Measurements from ENCODE around the gene ATF7.

The ATF7 gene

DNA sequence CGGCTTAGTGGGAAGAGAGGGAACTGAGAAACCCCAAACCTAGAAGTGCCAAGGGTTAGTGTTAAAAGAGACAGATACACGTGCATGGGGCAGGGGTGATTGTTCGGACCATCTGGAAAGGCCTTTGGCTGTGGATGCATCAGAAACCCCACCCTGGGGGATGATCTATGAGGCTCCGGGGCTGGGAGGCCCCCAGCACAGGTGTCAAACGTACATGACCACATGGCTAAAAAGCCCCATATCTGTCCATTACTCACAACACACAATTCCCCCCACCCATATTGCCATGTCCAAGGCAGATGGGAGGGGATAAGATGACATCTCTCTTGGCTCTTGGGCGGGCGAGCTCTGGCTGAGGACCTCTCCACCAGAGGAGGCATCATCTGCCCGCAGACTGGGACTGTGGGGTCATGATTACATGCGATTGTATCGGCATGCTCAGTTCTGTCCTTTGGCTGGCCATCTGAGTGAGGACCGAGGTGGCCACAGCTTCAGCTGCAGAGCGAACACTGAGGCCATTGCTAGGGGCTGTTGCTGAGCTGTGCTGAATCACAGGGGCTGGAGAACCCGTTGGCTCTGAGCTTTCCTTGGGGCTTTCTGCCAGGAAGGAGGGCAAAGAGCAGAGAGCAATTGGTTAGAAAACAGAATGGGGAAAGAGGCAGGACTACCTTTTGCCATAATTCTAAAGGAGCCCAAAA, 109.3 kb downstream of the ATF7 start:
- TF ChIP-seq, protein P1, sequence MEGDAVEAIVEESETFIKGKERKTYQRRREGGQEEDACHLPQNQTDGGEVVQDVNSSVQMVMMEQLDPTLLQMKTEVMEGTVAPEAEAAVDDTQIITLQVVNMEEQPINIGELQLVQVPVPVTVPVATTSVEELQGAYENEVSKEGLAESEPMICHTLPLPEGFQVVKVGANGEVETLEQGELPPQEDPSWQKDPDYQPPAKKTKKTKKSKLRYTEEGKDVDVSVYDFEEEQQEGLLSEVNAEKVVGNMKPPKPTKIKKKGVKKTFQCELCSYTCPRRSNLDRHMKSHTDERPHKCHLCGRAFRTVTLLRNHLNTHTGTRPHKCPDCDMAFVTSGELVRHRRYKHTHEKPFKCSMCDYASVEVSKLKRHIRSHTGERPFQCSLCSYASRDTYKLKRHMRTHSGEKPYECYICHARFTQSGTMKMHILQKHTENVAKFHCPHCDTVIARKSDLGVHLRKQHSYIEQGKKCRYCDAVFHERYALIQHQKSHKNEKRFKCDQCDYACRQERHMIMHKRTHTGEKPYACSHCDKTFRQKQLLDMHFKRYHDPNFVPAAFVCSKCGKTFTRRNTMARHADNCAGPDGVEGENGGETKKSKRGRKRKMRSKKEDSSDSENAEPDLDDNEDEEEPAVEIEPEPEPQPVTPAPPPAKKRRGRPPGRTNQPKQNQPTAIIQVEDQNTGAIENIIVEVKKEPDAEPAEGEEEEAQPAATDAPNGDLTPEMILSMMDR (IDR thresholded peaks at IDR 0.05; ENCODE audit: insufficient read depth, low read length, missing control alignments) = no peak
- no peak for DNase-seq (ENCODE audit: low read depth, low spot score)
- ChIA-PET POLR2A (no interaction called here), CTCF (interaction anchor here (0.8 to 9.9 kb wide), 5 partner anchors 9 to 230 kb away, joined by 3 to 117 read pairs (median 3); partner anchors contain the start of genes ATP5MC2 and NPFF)
- no peak overlapping the region for H3K4me3 ChIP-seq (ENCODE audit: low read depth, low read length)

GRCh38 chr12:53515291-53515680, 110.9 kb downstream of the ATF7 start:
- ChIA-PET POLR2A (interaction anchor here (1.1 kb wide), 1 partner anchor 85 kb away, joined by 3 read pairs; no protein-coding TSS in a partner anchor), CTCF (interaction anchor here (0.7 to 9.9 kb wide), 3 partner anchors 8 to 231 kb away, joined by 3 to 117 read pairs (median 4); partner anchors contain the start of genes ATP5MC2 and NPFF)
- TF ChIP-seq, protein P1 (IDR thresholded peaks at IDR 0.05; ENCODE audit: insufficient read depth, low read length, missing control alignments) = no peak
- no peak overlapping the region for H3K4me3 ChIP-seq (ENCODE audit: low read depth, low read length)
- no peak for DNase-seq (ENCODE audit: low read depth, low spot score)

- no peak overlapping the region for H3K4me3 ChIP-seq (ENCODE audit: low read depth, low read length)
- DNase-seq (ENCODE audit: low read depth, low spot score) = no peak
- POLR2A ChIA-PET = interaction anchor here (1.1 kb wide), 1 partner anchor 84 kb away, joined by 3 read pairs; no protein-coding TSS in a partner anchor
- TF ChIP-seq, protein P1 (IDR thresholded peaks at IDR 0.05; ENCODE audit: insufficient read depth, low read length, missing control alignments) = no peak
- CTCF ChIA-PET = interaction anchor here (0.7 to 9.9 kb wide), 2 partner anchors 7 to 161 kb away, joined by 4 to 117 read pairs; partner anchors contain the start of genes ATP5MC2 and NPFF
Measured at GRCh38 chr12:53514628-53515290, 111.4 kb downstream of the ATF7 start.

DNA sequence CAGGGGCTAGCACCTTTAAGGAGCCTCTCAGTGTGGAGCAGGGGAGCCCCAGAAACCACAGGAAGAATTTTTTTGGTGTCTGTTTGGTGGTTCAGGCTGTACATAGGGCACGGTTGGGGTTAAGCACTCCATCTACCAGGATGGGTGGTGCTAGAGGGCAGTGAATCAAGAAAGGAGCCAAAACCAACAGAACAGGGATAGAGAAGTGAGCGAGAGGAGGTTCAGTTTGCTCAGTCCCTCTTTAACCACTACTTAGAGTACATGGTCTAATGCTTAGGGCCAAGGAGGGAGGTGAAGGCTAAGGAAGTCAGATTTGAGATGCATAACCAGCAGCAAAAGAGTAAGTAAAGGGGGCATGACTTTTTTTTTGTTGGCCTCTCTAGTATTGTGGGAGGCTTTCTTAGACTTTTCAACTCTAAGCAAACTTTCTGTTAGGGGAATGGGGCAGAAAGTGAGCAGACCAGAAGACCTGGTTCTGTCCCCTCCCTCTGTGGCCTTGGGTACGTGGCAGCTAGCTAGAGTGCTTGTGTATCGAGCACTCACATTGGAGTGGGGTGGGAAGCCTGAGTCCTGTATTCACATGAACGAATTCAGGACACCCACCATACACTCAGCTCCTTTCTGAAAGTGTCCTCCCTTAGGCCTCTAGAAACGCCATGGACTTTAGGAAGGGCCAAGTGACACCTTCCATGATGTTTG, 112.3 kb downstream of the ATF7 start:
- no peak for DNase-seq (ENCODE audit: low read depth, low spot score)
- TF ChIP-seq, protein P1 (IDR thresholded peaks at IDR 0.05; ENCODE audit: insufficient read depth, low read length, missing control alignments) = no peak
- POLR2A ChIA-PET = no interaction called here
- H3K4me3 ChIP-seq (ENCODE audit: low read depth, low read length) = no peak overlapping the region
- CTCF ChIA-PET = interaction anchor here (1.2 to 12.0 kb wide), 4 partner anchors 6 to 191 kb away, joined by 3 to 135 read pairs (median 62); partner anchors contain the start of genes AAAS and NPFF

DNA sequence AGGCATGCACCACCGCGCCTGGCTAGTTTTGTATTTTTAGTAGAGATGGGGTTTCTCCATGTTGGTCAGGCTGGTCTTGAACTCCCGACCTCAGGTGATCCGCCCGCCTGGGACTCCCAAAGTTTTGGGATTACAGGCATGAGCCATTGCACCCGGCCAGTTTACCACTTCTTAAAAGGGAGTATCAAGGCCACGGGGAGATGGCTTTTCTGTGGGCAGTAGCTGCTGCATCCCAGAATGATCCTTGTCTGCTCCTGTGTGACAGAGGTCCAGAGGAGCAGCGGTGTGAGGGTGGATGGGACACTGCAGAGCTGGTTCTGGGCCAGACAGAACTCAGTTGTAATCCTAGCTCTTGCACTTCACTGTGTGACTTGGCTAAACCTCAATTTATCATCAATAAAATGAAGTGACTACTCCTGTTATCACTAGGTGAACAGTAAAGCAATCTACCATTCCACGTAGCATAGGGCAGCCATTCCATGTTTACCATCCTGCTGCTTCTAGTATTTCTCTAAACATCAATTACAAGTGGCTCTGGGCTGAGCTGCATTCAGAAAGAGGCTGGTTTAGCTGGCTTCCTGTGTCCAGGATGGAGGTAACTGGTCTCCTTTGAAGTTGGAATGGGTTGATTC, 115.9 kb downstream of the ATF7 start:
- DNase-seq (ENCODE audit: low read depth, low spot score) = no peak
- POLR2A ChIA-PET = no interaction called here
- TF ChIP-seq, protein P1 (IDR thresholded peaks at IDR 0.05; ENCODE audit: insufficient read depth, low read length, missing control alignments) = no peak
- CTCF ChIA-PET = interaction anchor here (0.6 to 12.0 kb wide), 13 partner anchors 8 to 1380 kb away, joined by 3 to 135 read pairs (median 22); partner anchors contain the start of genes AAAS, MAP3K12 and TARBP2
- H3K4me3 ChIP-seq (ENCODE audit: low read depth, low read length) = no peak overlapping the region

Measured in AG04449 (cell line).